Heart left ventricle (tissue), 16 donors: ENCODE measurements around the gene FOXO6. TPM values are rescaled to one million over a fixed set of nuclear protein-coding genes. Genes with fewer than 3 reads are reported as not detected.
A peak's percentile ranks its signal among the peaks of the same experiment; 100 is the strongest.

Source experiments
- ATAC-seq, 4 donors: fragments of 200-7000 bp; cut with Tn5 transposase; one replicate each; pipeline ENCODE4 v1.9.1; 2020 to 2022; ENCODE audit warnings: moderate library complexity in 4 of 4, mild to moderate bottlenecking in 3 of 4, moderate number of reproducible peaks in 1 of 4
- DNase-seq, 5 donors: peaks; one replicate each; pipeline ENCODE4 v3.0.0-alpha.2; 2020
- H3K27ac ChIP-seq, 12 donors: fragments of 200-600 bp; sonication (generic) in 4 of 12; one replicate each; pipeline versions ENCODE4 v1.5.0 to v1.8.0; 2016 to 2022; ENCODE audit warnings: mild to moderate bottlenecking in 2 of 12
- H3K27me3 ChIP-seq, 9 donors: fragments of 200-600 bp; sonication (generic) in 2 of 9; one replicate each; pipeline versions ENCODE4 v1.5.1 to v1.8.0; 2016 to 2022; ENCODE audit warnings: mild to moderate bottlenecking in 3 of 9
- H3K36me3 ChIP-seq, 9 donors: fragments of 200-600 bp; sonication (generic) in 2 of 9; one replicate each; pipeline versions ENCODE4 v1.5.0 to v1.8.0; 2018 to 2022; ENCODE audit warnings: mild to moderate bottlenecking in 2 of 9
- H3K4me1 ChIP-seq, 12 donors: fragments of 200-600 bp; sonication (generic) in 4 of 12; one replicate each; pipeline versions ENCODE4 v1.5.0 to v1.8.0; 2016 to 2022; ENCODE audit warnings: mild to moderate bottlenecking in 3 of 12
- H3K4me3 ChIP-seq, 12 donors: fragments of 200-600 bp; sonication (generic) in 4 of 12; one replicate each; pipeline versions ENCODE4 v1.5.0 to v1.8.0; 2017 to 2022; ENCODE audit warnings: mild to moderate bottlenecking in 9 of 12, moderate library complexity in 4 of 12
- H3K9me3 ChIP-seq, 12 donors: fragments of 200-600 bp; sonication (generic) in 4 of 12; one replicate each; pipeline versions ENCODE4 v1.5.0 to v1.8.0; 2016 to 2022; ENCODE audit warnings: mild to moderate bottlenecking in 1 of 12
- CTCF ChIP-seq, 12 donors: fragments of 200-600 bp; sonication (generic) in 4 of 12; IDR thresholded peaks; one replicate each; pipeline versions ENCODE4 v1.5.0 to v1.8.0; 2018 to 2022; ENCODE audit warnings: antibody characterized with exemption in 12 of 12, mild to moderate bottlenecking in 5 of 12
- POLR2A ChIP-seq, 2 donors: fragments of 450-650 bp; IDR thresholded peaks; one replicate each; pipeline ENCODE4 v1.6.1; 2017; ENCODE audit warnings: antibody characterized with exemption in 2 of 2, mild to moderate bottlenecking in 2 of 2, moderate library complexity in 2 of 2
- WGBS, 4 donors: extraction: QIAGEN DNeasy Blood & Tissue Kit in 2 of 4; methylation state at CpG; one replicate each; pipeline versions ENCODE4 v1.1.5 to v1.1.7; 2013 to 2018; 5-methylcytosine and 5-hydroxymethylcytosine counted together
- intact Hi-C, 10 donors: fragments of 100-400 bp; cut with DNase I; formaldehyde crosslinking; loops; one replicate each; pipeline versions ENCODE4 v1.11.1 to v1.14.2; 2022
- polyA plus RNA-seq, 2 donors: library from polyadenylated mRNA; stranded (reverse); fragments of 200-250 nt; gene quantifications; one replicate each; pipeline ENCODE4 v1.2.3, GENCODE V29; 2013
- total RNA-seq, 9 donors: library from RNA; depleted of rRNA in 2 of 9; stranded (reverse); fragments of >200 nt in 2 of 9; fragmentation: NEBNext Ultra II Directional in 3 of 9; extraction: Animal tissue kit (Norgen Biotek cat#: 25700) in 3 of 9; gene quantifications; one replicate each; pipeline versions ENCODE4 v1.1.0 to v1.2.4, GENCODE V29; 2016 to 2023
- donor health status: ischemic (EF 13 %, LVEDD 7.1; RV severe dilation, severe dysfunction).
- donor health status: healthy with polysubstance abuse.
- donor health status: DM: no; HTN: yes; CAD: no.
- donor health status: DM: no; HTN: no; CAD: no.
- donor health status: ischemic (EF 25% LVEDD 6.9; RV normal size, moderate dysfunction).
- donor health status: ischemic (EF 25% LVEDD 5.7; RV mildly dilated, moderate dysfunction).
- donor health status: healthy.
- donor health status: DM: yes; HTN: yes; CAD: no.
- donor health status: ischemic (EF 35%, LVEDD 5.7; RV mildly dilated, moderate dysfunction).
- donor health status: nonischemic (EF 11% LVEDD 7.7; RV severe dilation, severe dysfunction).
- donor health status: DM: yes; HTN: yes; CAD: no.
- donor health status: PGD.
- donor health status: ischemic (EF 29% LVEDD 5.4; RV normal size, mild dysfunction).
- donor health status: nonischemic (EF 23%, LVEDD 6.1; RV moderate dilation, normal function).

FOXO6 gene
- total and polyA plus RNA-seq, 11 donors, result 0.69 to 4.8 (median 1.4) TPM

- TF ChIP-seq CTCF (IDR thresholded peaks at IDR 0.05) (no peak), POLR2A (IDR thresholded peaks at IDR 0.05) (no peak)
- Histone ChIP-seq H3K4me1 (peaks cover 0 to 11% (median 0%) of the 10 kb centered on the region in 12 donors), H3K27me3 (no peaks in the 10 kb centered on the region), H3K36me3 (no peaks in the 10 kb centered on the region), H3K9me3 (no peaks in the 10 kb centered on the region), H3K27ac (no peak overlapping the region), H3K4me3 (no peak overlapping the region)
- DNase-seq, result peak in 1 of 5 donors; percentile 2
- no peak for ATAC-seq
- intact Hi-C loops, result no loop called here
- WGBS, 4 donors, result 68 to 87% (median 85%) methylated on average over 4 of the region's 4 CpGs
Measured at GRCh38 chr1:41345434-41346075, 15.7 kb upstream of the FOXO6 start.

GRCh38 chr1:41347276-41347675 is 14.0 kb upstream of the FOXO6 start:
- DNase-seq (peak in 2 of 5 donors; percentile 0 to 5), ATAC-seq (no peak)
- no peak overlapping the region for H3K4me3 ChIP-seq
- WGBS, 4 donors, result 95 to 100% (median 97%) methylated on average over 2 of the region's 2 CpGs
- H3K9me3 ChIP-seq, result no peaks in the 10 kb centered on the region
- TF ChIP-seq CTCF (IDR thresholded peaks at IDR 0.05) (no peak), POLR2A (IDR thresholded peaks at IDR 0.05) (no peak)
- no peaks in the 10 kb centered on the region for H3K36me3 ChIP-seq
- no peaks in the 10 kb centered on the region for H3K27me3 ChIP-seq
- H3K4me1 ChIP-seq, result peaks cover 0 to 7% (median 0%) of the 10 kb centered on the region in 12 donors
- H3K27ac ChIP-seq, result no peak overlapping the region
- intact Hi-C loops, result no loop called here

- Histone ChIP-seq H3K36me3 (no peaks in the 10 kb centered on the region), H3K4me1 (no peaks in the 10 kb centered on the region), H3K9me3 (no peaks in the 10 kb centered on the region), H3K27ac (no peak overlapping the region), H3K4me3 (no peak overlapping the region), H3K27me3 (no peaks in the 10 kb centered on the region)
- ATAC-seq (no peak), DNase-seq (peak in 1 of 5 donors; percentile 5)
- no peak for TF ChIP-seq CTCF (IDR thresholded peaks at IDR 0.05)
- TF ChIP-seq POLR2A (IDR thresholded peaks at IDR 0.05), result no peak
- WGBS, 4 donors, result 84 to 89% (median 86%) methylated on average over 4 of the region's 4 CpGs
- intact Hi-C loops, result no loop called here
Measured at GRCh38 chr1:41348394-41348793, 12.8 kb upstream of the FOXO6 start.

GRCh38 chr1:41349361-41350054 is 11.7 kb upstream of the FOXO6 start:
- intact Hi-C loops, result no loop called here
- Histone ChIP-seq H3K27ac (no peak overlapping the region), H3K4me3 (no peak overlapping the region), H3K4me1 (no peaks in the 10 kb centered on the region), H3K36me3 (no peaks in the 10 kb centered on the region), H3K9me3 (no peaks in the 10 kb centered on the region), H3K27me3 (no peaks in the 10 kb centered on the region)
- no peak for ATAC-seq
- DNase-seq, result peak in 2 of 5 donors; percentile 10 to 11
- TF ChIP-seq CTCF (IDR thresholded peaks at IDR 0.05), result no peak
- no peak for TF ChIP-seq POLR2A (IDR thresholded peaks at IDR 0.05)
- WGBS, 4 donors, result 80 to 94% (median 87%) methylated on average over 8 of the region's 8 CpGs
